Middle frontal gyrus (tissue), 1 donor: Measurements from ENCODE around the gene SRMS.

ENCODE experiments used
- DNase-seq: peaks from one replicate; pipeline ENCODE4 v3.0.0-alpha.2; 2015; ENCODE audit warnings: low spot score; ENCODE audit errors: extremely low spot score

SRMS gene, protein sequence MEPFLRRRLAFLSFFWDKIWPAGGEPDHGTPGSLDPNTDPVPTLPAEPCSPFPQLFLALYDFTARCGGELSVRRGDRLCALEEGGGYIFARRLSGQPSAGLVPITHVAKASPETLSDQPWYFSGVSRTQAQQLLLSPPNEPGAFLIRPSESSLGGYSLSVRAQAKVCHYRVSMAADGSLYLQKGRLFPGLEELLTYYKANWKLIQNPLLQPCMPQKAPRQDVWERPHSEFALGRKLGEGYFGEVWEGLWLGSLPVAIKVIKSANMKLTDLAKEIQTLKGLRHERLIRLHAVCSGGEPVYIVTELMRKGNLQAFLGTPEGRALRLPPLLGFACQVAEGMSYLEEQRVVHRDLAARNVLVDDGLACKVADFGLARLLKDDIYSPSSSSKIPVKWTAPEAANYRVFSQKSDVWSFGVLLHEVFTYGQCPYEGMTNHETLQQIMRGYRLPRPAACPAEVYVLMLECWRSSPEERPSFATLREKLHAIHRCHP

DNA sequence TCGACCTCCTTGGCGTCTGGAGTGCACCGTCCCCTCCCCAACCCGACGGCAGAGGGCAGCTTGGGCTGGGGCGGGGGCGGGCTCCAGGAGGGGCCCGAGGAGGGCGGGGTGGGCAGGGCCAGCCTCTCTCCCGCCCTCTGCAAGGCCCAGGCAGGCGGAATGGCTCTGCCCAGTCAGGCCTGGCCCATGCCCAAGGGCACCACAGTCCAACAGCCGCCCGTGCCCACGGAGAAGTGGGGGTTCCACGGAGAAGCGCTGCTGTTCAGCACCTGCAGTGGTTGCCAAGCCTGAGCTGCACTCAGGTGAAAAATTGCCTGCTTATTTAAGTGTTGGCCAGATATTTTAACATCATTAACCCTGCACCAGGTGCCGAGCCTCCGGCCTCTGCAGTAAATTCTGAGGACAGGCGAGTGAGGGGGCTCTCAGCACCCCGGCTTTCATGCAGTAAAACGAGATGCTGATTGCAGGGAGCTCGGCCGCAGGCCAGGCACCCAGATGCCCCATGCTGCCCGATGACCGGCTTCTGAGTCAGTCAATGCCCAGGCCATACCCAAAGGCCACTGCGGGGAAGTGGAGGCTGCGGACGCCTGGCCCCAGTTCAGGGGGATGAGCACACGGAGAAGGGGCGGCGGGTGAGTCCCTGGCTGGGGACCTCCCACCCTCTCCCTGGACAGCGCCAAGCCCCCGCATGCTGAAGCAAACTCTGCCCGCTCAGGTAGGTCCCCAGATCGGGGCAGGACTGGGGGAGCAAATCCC is at the start of gene SRMS:
Gene SRMS (minus strand): TSS at position 25 of the 756 bp plus-strand sequence. CDS start 286 bp downstream, outside the sequence.
- DNase-seq = no peak

DNA sequence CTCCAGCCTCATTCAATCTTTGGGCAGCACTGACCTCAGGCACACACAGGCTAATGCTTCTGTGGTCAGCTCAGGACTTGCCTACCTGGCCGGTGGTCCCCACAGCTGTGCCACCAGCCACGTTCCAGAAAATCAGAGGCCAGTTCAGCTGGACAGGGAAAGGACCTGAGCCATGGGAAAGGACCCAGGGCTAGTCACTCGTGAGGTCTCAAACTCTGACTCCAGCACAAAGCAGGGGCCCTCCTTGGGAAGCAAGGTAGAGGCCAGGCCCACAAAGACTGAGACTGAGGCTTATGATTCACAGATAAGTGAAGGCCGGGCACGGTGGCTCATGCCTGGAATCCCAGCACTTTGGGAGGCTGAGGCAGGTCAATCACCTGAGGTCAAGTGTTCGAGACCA is 48.9 kb upstream of the SRMS start:
- no peak for DNase-seq

DNA sequence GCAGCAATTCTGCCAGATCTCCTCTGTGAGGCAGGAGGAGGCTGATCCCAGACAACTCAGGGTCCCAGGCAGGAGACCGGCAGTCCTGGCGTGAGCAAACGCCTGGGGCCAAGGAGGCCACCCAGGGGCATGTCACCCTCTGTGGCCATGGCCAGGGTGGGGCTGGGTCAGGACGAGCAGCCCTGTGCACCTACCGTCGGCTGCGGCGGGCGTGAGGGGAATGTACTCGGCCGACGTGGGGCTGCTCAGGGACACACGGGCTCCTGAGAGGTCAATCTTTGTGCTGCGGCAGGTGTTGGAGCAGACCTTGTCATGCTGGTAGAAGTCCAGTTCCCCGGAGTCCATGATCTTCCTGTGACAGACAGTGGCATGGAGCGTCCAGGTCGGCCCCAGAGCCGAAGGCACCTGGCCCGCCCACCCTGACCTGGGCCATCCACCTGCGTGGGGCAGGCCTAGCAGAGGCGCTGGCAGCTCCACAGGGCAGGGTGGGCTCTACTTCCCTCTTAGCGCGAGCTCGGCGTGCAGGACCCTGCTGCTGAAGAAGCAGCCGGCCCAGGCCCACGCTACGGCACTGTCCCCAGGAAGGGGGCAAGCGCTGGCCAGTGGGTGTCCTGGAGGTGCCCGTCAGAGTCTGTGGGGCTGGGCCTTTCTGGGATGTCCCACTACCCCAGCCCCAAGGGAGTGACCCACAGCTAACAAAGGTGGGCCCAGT is 48.0 kb upstream of the SRMS start:
- DNase-seq = no peak

- no peak for DNase-seq
These were observed 46.6 kb upstream of the SRMS start for GRCh38 chr20:63594043-63594561.

DNA sequence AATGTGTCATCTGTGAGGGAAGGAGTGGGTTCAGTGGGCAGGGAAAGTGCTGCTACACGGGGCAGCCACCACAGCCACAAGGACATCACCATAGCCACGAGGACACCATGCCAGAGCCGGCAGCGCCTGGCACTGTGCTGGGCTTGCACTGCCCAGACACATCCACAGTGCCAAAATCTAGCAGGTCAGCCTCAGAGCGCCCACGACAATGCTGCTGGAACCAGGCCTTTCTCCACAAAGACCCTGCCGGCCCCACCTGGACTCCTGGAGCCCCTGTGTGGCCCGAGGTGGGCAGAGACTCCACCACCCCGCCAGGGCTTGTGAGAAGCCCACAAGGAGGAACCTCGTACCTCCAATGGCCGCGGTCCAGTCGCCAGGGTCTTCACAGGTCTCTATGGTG is 45.1 kb upstream of the SRMS start:
- no peak for DNase-seq

DNA sequence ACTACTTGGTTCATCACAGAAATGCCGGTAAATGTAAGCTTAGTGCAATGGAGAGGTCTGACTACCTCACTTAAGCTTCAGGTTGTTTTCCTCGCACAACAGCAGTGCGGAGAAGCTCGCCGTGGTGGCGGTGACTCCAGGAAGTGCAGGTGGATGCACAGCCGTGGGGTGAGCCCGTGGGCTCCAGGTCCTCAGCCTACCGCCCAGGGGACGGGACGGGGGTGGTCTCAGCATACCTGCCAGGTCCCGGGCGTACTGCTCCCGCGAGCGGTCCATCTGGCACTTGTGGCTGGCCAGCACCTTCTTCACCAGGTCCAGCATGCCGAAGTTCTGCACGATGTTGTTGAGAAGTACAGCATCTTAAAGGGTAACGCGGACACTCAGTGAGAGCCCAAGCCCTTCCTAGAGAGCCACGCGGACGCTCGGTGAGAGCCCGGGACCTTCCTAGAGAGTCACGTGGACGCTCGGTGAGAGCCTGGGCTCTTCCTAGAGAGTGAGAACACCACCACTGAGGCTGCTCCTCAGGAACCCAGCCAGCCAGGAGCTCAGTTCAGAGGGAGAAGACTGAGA is 44.3 kb upstream of the SRMS start:
- no peak for DNase-seq

DNA sequence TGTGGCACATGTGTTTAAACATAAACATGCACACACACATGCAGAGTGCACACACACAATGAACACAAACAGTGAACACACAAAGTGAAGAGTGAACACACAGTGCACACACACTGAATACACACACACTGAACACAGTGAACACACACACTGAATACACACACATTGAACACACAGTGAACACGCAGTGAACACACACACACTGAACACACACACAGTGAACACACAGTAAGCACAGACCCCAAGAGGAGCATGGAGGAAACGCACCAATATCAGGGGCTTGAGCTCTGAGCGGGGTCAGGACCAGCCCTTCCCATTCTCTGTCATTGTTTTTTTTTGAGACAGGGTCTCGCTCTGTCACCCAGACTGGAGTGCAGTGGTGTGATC is 43.6 kb upstream of the SRMS start:
- DNase-seq = no peak

DNA sequence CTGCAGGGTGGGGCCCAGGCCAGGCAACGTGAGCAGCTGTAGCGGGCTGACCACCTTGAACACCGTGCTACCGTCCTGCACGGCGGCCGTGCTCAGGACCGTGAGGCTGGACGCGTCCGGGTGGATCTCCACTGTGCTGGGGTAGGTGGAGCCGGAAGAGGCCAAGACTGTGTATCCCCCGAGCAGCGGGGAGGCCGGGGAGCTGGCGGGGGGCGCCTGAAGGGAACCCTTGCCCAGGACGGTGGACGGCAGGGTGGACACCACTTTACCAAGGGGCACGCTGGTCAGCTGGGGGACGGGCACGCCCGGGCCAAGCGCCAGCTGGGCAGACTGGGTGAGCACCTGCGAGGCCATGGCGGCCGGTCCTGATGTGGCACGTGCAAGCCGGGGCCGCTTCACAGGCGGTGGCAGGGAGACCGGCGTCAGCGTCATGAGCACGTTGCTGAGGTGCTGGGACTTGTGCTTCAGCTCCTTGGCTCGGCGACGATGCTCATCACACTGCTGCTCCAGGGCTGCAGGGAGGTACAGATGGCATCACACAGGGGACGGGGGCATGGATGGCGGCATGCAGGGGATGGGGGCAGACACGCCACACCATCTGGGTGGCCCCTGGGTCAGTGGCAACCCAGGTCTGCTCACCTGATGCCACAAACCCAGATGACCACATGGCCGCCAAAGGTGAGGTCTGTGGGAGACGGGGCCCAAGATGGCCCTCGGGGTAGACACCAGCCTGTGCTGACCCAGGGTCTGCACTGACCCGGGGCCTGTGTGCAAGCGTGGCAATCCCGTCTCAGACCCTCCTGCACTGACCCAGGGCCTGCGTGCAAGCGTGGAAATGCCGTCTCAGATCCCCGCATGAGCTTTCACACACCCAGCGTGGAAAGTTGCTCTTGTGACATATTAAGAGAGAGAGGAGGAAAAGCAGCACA is 42.9 kb upstream of the SRMS start:
- DNase-seq = no peak

- no peak for DNase-seq
These were observed 42.0 kb upstream of the SRMS start for GRCh38 chr20:63589261-63590217.

DNA sequence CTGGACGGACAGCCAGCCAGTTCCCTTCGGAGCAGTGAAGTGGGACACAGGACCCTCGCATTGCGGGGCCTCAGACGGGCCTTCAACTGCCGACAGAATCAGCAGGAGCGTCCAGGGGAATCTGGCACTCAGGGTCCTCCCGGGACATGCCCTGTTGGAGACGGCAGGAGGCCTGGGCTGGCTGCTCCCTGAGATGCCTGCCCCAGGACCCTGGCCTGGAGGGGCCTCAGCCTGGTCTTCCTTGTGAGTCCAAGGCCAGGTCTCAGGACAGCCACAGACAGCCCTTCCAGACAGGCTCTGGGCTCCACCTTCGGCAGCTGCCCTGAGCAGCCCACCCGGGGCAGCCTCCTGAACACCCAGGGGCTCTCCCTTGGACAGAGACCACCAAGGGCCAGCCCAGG is 41.1 kb upstream of the SRMS start:
- no peak for DNase-seq

- no peak for DNase-seq
These were observed 40.4 kb upstream of the SRMS start for GRCh38 chr20:63587776-63588591.

- DNase-seq = no peak
These were observed 39.7 kb upstream of the SRMS start for GRCh38 chr20:63587256-63587655.

- DNase-seq = no peak
These were observed 39.2 kb upstream of the SRMS start for GRCh38 chr20:63586797-63587196.

GRCh38 chr20:63585616-63586565 is 38.3 kb upstream of the SRMS start:
- no peak for DNase-seq

DNA sequence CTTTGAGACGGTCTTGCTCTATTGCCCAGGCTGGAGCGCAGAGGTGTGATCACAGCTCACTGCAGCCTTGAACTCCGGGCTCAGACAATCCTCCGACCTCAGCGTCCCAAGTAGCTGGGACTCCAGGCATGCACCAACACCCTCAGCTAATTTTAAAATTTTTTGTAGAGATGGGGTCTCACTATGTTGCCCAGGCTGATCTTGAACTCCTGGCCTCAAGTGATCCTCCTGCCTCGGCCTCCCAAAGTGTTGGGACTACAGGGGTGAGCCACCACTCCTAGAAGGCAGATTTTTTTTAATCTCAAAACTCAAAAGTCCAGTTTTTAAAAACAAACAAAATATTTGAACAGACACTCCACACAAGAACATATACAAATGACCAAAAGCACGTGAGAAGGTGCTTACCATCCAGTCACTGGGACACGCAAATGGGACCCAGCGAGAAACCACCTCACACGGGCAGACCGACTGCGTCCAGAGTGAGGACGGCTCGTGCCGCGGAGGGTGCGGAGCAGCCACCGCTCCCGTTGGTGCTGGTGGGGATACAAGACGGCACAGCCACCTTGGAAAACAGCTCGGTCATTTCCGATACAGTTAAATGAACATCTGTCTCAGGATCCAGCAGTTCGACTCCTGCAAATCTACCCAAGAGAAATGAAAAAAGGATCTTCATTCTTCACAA is 35.0 kb upstream of the SRMS start:
- DNase-seq = no peak

DNA sequence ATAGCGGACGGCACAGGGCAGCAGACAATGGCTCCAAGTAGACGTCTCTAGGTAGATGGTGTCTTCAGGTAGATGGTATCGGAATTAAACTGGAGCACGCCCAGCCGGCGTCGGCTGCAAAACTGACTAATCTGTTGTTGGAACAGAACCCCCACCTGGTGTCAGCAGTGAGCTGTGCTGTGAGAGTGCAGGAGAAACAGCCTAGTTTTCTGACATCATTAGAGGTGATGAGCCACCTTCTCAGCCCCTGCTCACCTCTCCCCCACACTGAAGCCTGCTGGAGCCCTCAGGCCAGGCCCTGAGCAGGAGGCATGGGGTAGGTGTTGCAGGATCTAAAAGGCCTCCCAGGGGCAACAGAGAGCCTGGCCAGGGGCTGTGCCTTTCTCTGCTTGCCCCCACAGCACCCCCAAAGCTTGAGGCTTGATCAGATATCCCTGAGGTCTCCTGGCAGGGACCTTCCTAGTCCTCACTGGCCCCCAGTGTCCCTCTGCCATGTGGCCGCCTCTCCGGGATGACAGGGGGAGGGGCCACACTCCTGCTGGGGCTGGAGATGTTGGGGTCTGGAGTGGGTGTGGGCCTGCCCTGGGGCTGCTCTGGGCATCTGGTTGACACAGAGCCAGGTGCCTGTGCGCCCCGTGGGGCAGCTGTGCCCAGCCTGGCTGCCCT is 33.4 kb upstream of the SRMS start:
- DNase-seq = no peak
